Endothelial cell of hepatic sinusoid (primary cell): Measurements from ENCODE around the gene PINLYP.

ENCODE experiments used
- in situ Hi-C: cut with HindIII; loops from 2 replicates; pipeline ENCODE4 v1.10.0; 2017; ENCODE audit warnings: low sequenced_read_pairs

PINLYP gene

GRCh38 chr19:43575156-43575950 lies at the start of gene PINLYP, which contains the start of gene XRCC1:
TSS of gene PINLYP (plus strand) at chr19:43575801. CDS start at chr19:43577192, 1,391 bp downstream.
TSS of gene XRCC1 (minus strand) at chr19:43575527. CDS start at chr19:43575458, 69 bp downstream.
- in situ Hi-C loops = loop anchor here (5.0 kb wide), 1 partner anchor 38 kb away; no protein-coding TSS in a partner anchor

GRCh38 chr19:43525836-43526771 lies 49.5 kb upstream of the PINLYP start:
- in situ Hi-C loops = loop anchor here (5.0 kb wide), 1 partner anchor 79 kb away; no protein-coding TSS in a partner anchor

- in situ Hi-C loops = loop anchor here (5.0 kb wide), 1 partner anchor 80 kb away; no protein-coding TSS in a partner anchor
These were observed 48.4 kb upstream of the PINLYP start, which contains the start of gene ETHE1 for GRCh38 chr19:43526884-43527859. TSS of gene ETHE1 (minus strand) at chr19:43527201. CDS start at chr19:43527177, 24 bp downstream.

GRCh38 chr19:43527860-43528622 lies 47.6 kb upstream of the PINLYP start:
- in situ Hi-C loops = loop anchor here (5.0 kb wide), 1 partner anchor 81 kb away; no protein-coding TSS in a partner anchor

DNA sequence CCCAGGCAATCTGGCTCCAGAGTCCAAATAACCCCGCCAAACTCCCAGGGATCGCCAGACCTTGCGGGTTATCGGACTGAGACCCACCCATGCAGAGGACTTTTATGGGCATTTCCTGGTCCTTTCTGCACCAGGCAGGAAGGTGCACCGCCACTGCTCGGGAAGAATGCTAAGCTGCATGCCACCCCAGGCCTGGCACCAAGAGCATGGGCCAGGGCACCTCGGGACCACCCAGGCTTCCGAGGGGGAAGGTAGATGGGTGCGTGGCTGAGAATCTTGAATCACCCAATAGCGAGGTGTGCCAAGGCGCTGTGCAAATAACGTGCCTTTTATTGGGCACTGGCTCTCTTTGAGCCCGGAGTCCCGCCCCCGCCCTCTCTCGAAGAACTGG lies 43.0 kb upstream of the PINLYP start:
- in situ Hi-C loops = no loop called here

DNA sequence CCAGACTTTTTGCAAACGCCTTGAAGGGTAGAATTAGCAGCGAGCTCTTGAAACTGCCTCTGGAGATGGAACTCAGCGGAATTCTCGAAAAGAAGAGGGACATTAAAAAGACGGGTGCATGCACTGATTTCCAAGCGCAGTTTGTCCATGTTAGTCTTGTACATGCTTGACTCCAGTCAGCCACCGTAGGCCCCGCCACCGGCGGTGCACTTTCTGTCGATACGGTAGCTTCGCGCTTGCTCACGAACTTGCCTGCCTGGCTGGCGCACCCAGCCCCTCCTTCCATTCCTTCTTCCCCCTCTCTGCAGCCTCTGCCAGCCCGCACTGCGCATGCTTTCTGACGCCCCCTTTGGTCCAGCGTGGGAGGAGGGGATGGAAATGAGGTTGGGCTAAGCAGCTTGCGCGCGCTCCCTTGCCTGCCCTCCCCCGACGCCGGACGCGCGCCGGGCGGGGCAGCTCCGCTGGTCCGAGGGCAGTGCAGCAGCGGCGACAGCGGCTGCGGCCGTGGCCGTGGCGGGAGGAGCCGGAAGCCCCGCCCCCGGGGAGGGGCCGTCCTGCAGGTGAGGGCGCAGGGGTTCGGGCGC lies 42.5 kb upstream of the PINLYP start, which contains the start of gene ZNF575:
Gene ZNF575, plus strand, starts transcription at position 227 of the 584 bp plus-strand sequence. CDS start 1,235 bp downstream, outside the sequence.
- in situ Hi-C loops = no loop called here

GRCh38 chr19:43533546-43534304 lies 41.9 kb upstream of the PINLYP start:
- in situ Hi-C loops = no loop called here

GRCh38 chr19:43534305-43534815 lies 41.2 kb upstream of the PINLYP start:
- in situ Hi-C loops = no loop called here

- in situ Hi-C loops = loop anchor here (5.0 kb wide), 3 partner anchors 42 to 132 kb away; partner anchors contain the start of genes PINLYP and XRCC1
These were observed 40.5 kb upstream of the PINLYP start for GRCh38 chr19:43534816-43535761.

DNA sequence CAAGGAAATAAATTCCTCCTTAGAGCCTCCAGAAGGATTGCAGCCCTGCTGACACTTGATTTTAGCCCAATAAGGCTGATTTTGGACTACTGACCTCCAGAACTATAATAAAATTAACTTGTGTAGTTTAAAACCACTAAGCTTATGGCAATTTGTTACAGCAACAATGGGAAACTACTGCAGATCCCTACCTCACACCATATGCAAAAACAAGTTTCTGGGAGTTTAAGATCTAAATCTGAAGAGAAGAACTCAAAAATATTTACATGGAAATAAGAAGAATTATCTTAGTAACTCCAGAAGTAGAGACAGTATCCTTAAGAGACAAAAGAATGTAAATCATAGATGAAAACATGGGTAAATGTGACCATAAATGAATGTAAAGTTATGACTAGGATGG lies 36.7 kb upstream of the PINLYP start:
- in situ Hi-C loops = loop anchor here (5.0 kb wide), 3 partner anchors 38 to 128 kb away; partner anchors contain the start of genes PINLYP and XRCC1

DNA sequence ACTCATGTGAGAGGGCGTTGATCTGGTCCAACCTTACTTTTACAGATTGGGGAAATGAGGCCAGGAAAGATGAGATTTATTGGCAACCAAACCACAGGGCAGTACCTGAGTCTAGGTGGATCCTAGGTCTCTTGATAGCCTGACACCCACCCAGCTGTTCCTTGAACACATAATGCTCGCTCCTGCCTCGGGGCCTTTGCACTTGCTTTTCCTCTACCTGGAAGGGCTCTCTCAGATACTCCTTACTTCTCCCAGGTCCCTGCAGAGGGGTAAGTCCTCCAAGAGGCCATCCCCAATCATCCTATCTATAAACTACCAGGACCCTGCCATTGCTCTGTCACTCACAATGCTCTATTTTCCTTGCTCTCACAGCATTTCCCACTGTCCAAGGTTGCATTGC lies 35.2 kb upstream of the PINLYP start:
- in situ Hi-C loops = no loop called here

GRCh38 chr19:43541920-43542650 lies 33.5 kb upstream of the PINLYP start:
- in situ Hi-C loops = no loop called here

DNA sequence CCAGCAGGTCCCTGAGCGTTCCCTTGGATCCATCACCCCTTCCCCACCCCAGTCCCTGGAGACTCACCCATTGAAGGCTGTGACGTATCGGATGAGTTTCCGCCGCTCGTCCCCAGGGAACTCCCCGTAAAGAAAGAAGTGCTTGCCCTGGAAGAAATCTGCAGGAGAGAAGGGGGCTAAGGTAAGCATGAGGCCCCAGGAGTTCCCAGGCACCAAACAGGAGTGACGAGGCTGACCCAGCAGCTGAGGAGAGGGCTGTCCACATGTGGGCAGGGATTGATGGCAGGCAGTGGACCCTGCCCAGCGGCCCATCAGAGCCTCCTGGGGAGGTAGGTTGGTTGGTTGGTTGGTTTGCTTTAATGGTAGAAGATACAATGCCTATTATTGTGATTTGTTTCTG lies 31.5 kb upstream of the PINLYP start:
- in situ Hi-C loops = no loop called here

GRCh38 chr19:43545276-43545675 lies 30.3 kb upstream of the PINLYP start:
- in situ Hi-C loops = no loop called here

DNA sequence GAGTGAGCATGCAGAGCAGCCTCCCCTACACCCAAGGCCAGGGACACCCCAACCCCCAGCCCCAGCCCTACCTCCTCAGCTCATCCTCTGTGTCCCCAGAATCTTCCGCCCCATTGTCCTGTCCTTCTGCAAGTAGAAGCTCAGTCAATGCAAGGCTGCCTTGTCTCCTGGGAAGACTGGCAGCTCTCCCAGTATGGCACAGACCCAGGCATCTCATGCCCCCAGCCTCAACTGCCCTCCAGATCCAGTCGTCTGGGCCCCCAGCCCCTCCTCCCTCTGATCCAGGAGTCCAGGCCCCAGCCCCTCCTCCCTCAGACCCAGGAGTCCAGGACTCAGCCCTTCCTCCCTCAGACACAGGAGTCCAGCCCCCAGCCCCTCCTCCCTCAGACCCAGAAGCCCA lies 29.6 kb upstream of the PINLYP start:
- in situ Hi-C loops = no loop called here

DNA sequence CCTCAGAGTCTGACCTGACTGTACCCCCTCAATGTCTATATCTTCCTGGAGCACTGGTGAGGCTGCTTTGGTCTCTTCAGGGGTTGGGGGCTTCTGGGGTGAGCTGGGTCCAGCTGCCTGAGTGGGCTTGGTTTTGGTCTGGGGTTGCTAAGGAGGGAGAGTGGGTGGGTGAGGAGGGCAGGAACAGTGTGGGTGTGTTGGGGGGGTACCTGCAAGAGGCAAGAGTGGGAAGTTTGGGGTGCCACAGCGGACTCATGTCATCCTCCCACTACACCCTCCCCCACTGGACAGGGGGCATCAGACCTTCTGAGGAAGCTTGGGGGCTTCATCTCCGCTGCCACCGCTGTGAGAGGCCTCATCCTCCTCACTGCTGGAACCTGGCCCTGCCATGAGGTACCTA lies 29.0 kb upstream of the PINLYP start:
- in situ Hi-C loops = no loop called here
